Measurements from ENCODE around the gene VWC2L. TPM values are rescaled to one million over a fixed set of nuclear protein-coding genes. Genes with fewer than 3 reads are reported as not detected.

The VWC2L gene
- total RNA-seq, 1 experiment from 2014 or later = not detected

DNA sequence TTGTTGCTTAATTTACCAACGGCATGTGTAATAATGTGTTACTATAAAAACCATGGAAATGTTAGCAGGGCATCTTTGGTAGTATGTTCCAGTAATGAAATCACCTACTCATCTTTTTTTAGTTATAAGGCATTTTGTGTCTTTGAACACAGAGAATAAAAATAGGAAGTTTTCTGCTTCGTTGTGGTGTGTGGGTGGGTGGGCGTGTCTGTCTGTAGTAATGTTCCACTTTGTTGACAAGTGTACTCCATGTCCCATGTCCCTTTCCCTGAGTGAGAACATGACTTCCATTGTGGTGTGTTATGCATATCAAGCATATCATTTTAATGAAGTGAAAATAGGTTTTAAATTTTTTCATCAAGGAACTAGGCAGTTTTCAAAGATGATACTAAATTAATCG lies 149.3 kb downstream of the VWC2L start:
- TF ChIP-seq, protein P1, sequence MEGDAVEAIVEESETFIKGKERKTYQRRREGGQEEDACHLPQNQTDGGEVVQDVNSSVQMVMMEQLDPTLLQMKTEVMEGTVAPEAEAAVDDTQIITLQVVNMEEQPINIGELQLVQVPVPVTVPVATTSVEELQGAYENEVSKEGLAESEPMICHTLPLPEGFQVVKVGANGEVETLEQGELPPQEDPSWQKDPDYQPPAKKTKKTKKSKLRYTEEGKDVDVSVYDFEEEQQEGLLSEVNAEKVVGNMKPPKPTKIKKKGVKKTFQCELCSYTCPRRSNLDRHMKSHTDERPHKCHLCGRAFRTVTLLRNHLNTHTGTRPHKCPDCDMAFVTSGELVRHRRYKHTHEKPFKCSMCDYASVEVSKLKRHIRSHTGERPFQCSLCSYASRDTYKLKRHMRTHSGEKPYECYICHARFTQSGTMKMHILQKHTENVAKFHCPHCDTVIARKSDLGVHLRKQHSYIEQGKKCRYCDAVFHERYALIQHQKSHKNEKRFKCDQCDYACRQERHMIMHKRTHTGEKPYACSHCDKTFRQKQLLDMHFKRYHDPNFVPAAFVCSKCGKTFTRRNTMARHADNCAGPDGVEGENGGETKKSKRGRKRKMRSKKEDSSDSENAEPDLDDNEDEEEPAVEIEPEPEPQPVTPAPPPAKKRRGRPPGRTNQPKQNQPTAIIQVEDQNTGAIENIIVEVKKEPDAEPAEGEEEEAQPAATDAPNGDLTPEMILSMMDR (conservative IDR thresholded peaks at IDR 0.05; ENCODE audit: low read depth, low read length) = no peak
- TF ChIP-seq EZH2 (IDR thresholded peaks at IDR 0.05; ENCODE audit: borderline replicate concordance, low read depth, low read length, poor library complexity, severe bottlenecking) = no peak
- no peaks in the 10 kb centered on the region for H3K36me3 ChIP-seq (ENCODE audit: insufficient read depth, low read length, poor library complexity, severe bottlenecking)
- no peak for DNase-seq (ENCODE audit: low spot score)
- H3K27ac ChIP-seq (ENCODE audit: low read depth, low read length, poor library complexity, severe bottlenecking) = no peak overlapping the region
- no peaks in the 10 kb centered on the region for H3K9me3 ChIP-seq (ENCODE audit: low read depth, low read length, poor library complexity, severe bottlenecking)
- CTCF ChIA-PET = no interaction called here
- no peak overlapping the region for H3K4me3 ChIP-seq (ENCODE audit: low read depth, low read length, poor library complexity, severe bottlenecking)
- no TSS peak for BruUV-seq (replicated peaks)
- H3K27me3 ChIP-seq (replicated peaks; ENCODE audit: insufficient read depth, low read depth, low read length, poor library complexity) = no peaks in the 10 kb centered on the region
- intact Hi-C loops (cut with micrococcal nuclease; ENCODE audit: unreplicated experiment) = no loop called here
- POLR2A ChIA-PET (ENCODE audit: low non-redundant PET) = no interaction called here
- H3K4me1 ChIP-seq (ENCODE audit: insufficient read depth, low read length, poor library complexity, severe bottlenecking) = no peaks in the 10 kb centered on the region

DNA sequence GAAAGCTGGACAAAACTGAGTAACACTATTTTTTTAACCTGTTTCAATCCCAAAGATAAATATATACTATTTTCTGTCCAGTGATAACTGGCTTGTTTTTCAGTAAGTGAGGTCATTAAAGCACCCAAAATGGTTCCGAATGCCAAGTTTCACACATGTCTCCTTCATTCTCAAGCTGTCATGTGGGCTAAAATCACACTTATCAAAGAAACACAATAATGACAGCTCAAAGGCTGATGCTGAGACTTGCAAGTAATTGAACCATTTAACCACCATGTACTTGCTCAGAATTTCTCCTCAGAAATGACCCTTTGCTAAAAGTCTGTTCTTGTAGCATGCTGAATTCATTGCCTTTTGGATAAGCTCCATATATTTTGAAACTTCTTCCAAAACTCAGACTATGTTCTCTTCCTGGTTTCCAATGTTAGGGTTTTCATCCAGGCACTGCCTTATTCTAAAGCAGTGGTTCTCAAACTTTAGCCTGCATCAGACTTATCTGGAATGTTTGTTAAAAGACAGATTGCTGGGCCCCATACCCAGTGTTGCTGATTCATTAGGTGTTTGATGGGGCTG lies 149.8 kb downstream of the VWC2L start:
- Histone ChIP-seq H3K27ac (ENCODE audit: low read depth, low read length, poor library complexity, severe bottlenecking) (no peak overlapping the region), H3K36me3 (ENCODE audit: insufficient read depth, low read length, poor library complexity, severe bottlenecking) (no peaks in the 10 kb centered on the region), H3K9me3 (ENCODE audit: low read depth, low read length, poor library complexity, severe bottlenecking) (no peaks in the 10 kb centered on the region), H3K27me3 (replicated peaks; ENCODE audit: insufficient read depth, low read depth, low read length, poor library complexity) (no peaks in the 10 kb centered on the region), H3K4me1 (ENCODE audit: insufficient read depth, low read length, poor library complexity, severe bottlenecking) (no peaks in the 10 kb centered on the region), H3K4me3 (ENCODE audit: low read depth, low read length, poor library complexity, severe bottlenecking) (no peak overlapping the region)
- POLR2A ChIA-PET (ENCODE audit: low non-redundant PET) = no interaction called here
- no peak for DNase-seq (ENCODE audit: low spot score)
- CTCF ChIA-PET = no interaction called here
- no TSS peak for BruUV-seq (replicated peaks)
- intact Hi-C loops (cut with micrococcal nuclease; ENCODE audit: unreplicated experiment) = no loop called here
- TF ChIP-seq, protein P1 (conservative IDR thresholded peaks at IDR 0.05; ENCODE audit: low read depth, low read length) = no peak
- TF ChIP-seq EZH2 (IDR thresholded peaks at IDR 0.05; ENCODE audit: borderline replicate concordance, low read depth, low read length, poor library complexity, severe bottlenecking) = no peak

DNA sequence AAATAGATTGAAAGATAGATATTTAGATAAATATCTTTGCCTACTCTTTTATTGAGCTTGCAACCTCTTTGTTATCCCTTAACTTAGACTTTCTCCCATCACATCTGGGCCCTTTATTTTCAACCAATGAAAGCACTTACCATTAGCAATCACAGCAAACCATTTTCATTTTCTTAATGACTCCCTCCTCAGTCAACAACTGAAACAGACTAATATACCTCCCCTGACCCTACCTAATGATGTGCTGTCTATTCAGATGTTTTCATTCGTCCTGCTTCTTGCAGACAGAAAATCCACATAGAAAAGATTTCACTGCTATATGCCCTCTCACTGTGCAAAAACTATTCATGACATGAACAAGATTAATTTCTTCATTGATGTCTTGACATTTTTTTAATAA lies 154.4 kb downstream of the VWC2L start:
- POLR2A ChIA-PET (ENCODE audit: low non-redundant PET) = no interaction called here

More for the DNA sequence above, 154.4 kb downstream of the VWC2L start:
- Histone ChIP-seq H3K36me3 (ENCODE audit: insufficient read depth, low read length, poor library complexity, severe bottlenecking) (no peaks in the 10 kb centered on the region), H3K27me3 (replicated peaks; ENCODE audit: insufficient read depth, low read depth, low read length, poor library complexity) (no peaks in the 10 kb centered on the region), H3K27ac (ENCODE audit: low read depth, low read length, poor library complexity, severe bottlenecking) (no peak overlapping the region), H3K4me1 (ENCODE audit: insufficient read depth, low read length, poor library complexity, severe bottlenecking) (no peaks in the 10 kb centered on the region), H3K4me3 (ENCODE audit: low read depth, low read length, poor library complexity, severe bottlenecking) (no peak overlapping the region), H3K9me3 (ENCODE audit: low read depth, low read length, poor library complexity, severe bottlenecking) (no peaks in the 10 kb centered on the region)
- TF ChIP-seq EZH2 (IDR thresholded peaks at IDR 0.05; ENCODE audit: borderline replicate concordance, low read depth, low read length, poor library complexity, severe bottlenecking) = no peak
- TF ChIP-seq, protein P1 (conservative IDR thresholded peaks at IDR 0.05; ENCODE audit: low read depth, low read length) = no peak
- no peak for DNase-seq (ENCODE audit: low spot score)
- no TSS peak for BruUV-seq (replicated peaks)
- intact Hi-C loops (cut with micrococcal nuclease; ENCODE audit: unreplicated experiment) = no loop called here
- CTCF ChIA-PET = no interaction called here
